Muscle of leg (tissue), 11 donors: Measurements from ENCODE around the gene AQP3. TPM values are rescaled to one million over a fixed set of nuclear protein-coding genes. Genes with fewer than 3 reads are reported as not detected.
A peak's percentile ranks its signal among the peaks of the same experiment; 100 is the strongest.

Experiments used
- DNase-seq: peaks from one replicate; pipeline ENCODE4 v3.0.0; 2013
- H3K27ac ChIP-seq: one replicate; pipeline ENCODE4 v1.5.1; 2013; ENCODE audit warnings: mild to moderate bottlenecking, low read length, control low read depth
- H3K27me3 ChIP-seq: one replicate; pipeline ENCODE4 v1.6.1; 2013; ENCODE audit warnings: low read length; ENCODE audit not compliant: control insufficient read depth, insufficient read depth
- H3K36me3 ChIP-seq: one replicate; pipeline ENCODE4 v1.6.1; 2013; ENCODE audit warnings: low read length; ENCODE audit not compliant: control insufficient read depth, insufficient read depth
- H3K4me1 ChIP-seq: one replicate; pipeline ENCODE4 v1.6.1; 2013; ENCODE audit warnings: low read length; ENCODE audit not compliant: control insufficient read depth, insufficient read depth
- H3K4me3 ChIP-seq: one replicate; pipeline ENCODE4 v1.5.1; 2013; ENCODE audit warnings: low read length, control low read depth
- H3K9me3 ChIP-seq: replicated peaks from 2 replicates; pipeline ENCODE4 v1.6.1; 2013; ENCODE audit warnings: low read depth, low read length; ENCODE audit not compliant: control insufficient read depth
- WGBS: methylation state at CpG from one replicate; pipeline ENCODE4 v1.1.5; 2013; ENCODE audit warnings: missing lambda C conversion rate; ENCODE audit not compliant: insufficient coverage; 5-methylcytosine and 5-hydroxymethylcytosine counted together
- polyA plus RNA-seq, 8 donors: library from polyadenylated mRNA; unstranded; fragments of 120-200 nt; gene quantifications; one replicate each; pipeline versions ENCODE4 v1.2.1 to v1.2.3, GENCODE V29; 2013; ENCODE audit warnings: inconsistent platforms in 1 of 8, low replicate concordance in 1 of 8; ENCODE audit not compliant: insufficient read length in 8 of 8, insufficient read depth in 1 of 8
- total RNA-seq: library from RNA; stranded (reverse); fragments of 120-200 nt; gene quantifications from one replicate; pipeline ENCODE4 v1.2.4, GENCODE V29; 2013

AQP3 gene
- total and polyA plus RNA-seq, 9 donors: 5.6 to 14.0 (median 8.3) TPM

GRCh38 chr9:33472881-33473615, 25.7 kb upstream of the AQP3 start:
- Histone ChIP-seq H3K4me1 (peaks cover 13% of the 10 kb centered on the region), H3K27me3 (no peaks in the 10 kb centered on the region), H3K27ac (peak overlapping the region; percentile 75), H3K36me3 (peaks cover 37% of the 10 kb centered on the region), H3K4me3 (peak overlapping the region; percentile 97), H3K9me3 (no peaks in the 10 kb centered on the region)
- WGBS: 15% methylated on average over 15 of the region's 18 CpGs
- no peak for DNase-seq

- peaks cover 13% of the 10 kb centered on the region for H3K4me1 ChIP-seq
- WGBS: 86% methylated on average over 12 of the region's 16 CpGs
- no peaks in the 10 kb centered on the region for H3K9me3 ChIP-seq
- no peaks in the 10 kb centered on the region for H3K27me3 ChIP-seq
- peak overlapping the region; percentile 97 for H3K4me3 ChIP-seq
- H3K36me3 ChIP-seq: peaks cover 45% of the 10 kb centered on the region
- no peak overlapping the region for H3K27ac ChIP-seq
- DNase-seq: no peak
These were observed 24.9 kb upstream of the AQP3 start for GRCh38 chr9:33472171-33472880.

GRCh38 chr9:33471361-33471760, 24.0 kb upstream of the AQP3 start:
- no peak for DNase-seq
- Histone ChIP-seq H3K9me3 (no peaks in the 10 kb centered on the region), H3K27ac (no peak overlapping the region), H3K27me3 (no peaks in the 10 kb centered on the region), H3K4me3 (no peak overlapping the region), H3K36me3 (peaks cover 54% of the 10 kb centered on the region), H3K4me1 (peaks cover 13% of the 10 kb centered on the region)
- 85% methylated on average over 2 of the region's 2 CpGs for WGBS

- 83% methylated on average over 3 of the region's 6 CpGs for WGBS
- H3K4me1 ChIP-seq: peaks cover 13% of the 10 kb centered on the region
- DNase-seq: no peak
- no peak overlapping the region for H3K4me3 ChIP-seq
- no peaks in the 10 kb centered on the region for H3K9me3 ChIP-seq
- no peak overlapping the region for H3K27ac ChIP-seq
- H3K27me3 ChIP-seq: no peaks in the 10 kb centered on the region
- H3K36me3 ChIP-seq: peaks cover 69% of the 10 kb centered on the region
These were observed 22.5 kb upstream of the AQP3 start for GRCh38 chr9:33469891-33470290.

- H3K27ac ChIP-seq: no peak overlapping the region
These were observed 21.6 kb upstream of the AQP3 start for GRCh38 chr9:33468797-33469621.

GRCh38 chr9:33468215-33468730, 20.9 kb upstream of the AQP3 start:
- H3K4me3 ChIP-seq: no peak overlapping the region
- peaks cover 85% of the 10 kb centered on the region for H3K36me3 ChIP-seq

More at GRCh38 chr9:33468797-33469621, 21.6 kb upstream of the AQP3 start:
- no peak for DNase-seq
- 94% methylated on average over 12 of the region's 21 CpGs for WGBS
- Histone ChIP-seq H3K36me3 (peaks cover 78% of the 10 kb centered on the region), H3K4me1 (peaks cover 10% of the 10 kb centered on the region), H3K27me3 (no peaks in the 10 kb centered on the region), H3K4me3 (no peak overlapping the region), H3K9me3 (no peaks in the 10 kb centered on the region)

GRCh38 chr9:33467526-33467925, 20.1 kb upstream of the AQP3 start:
- DNase-seq: no peak
- peaks cover 93% of the 10 kb centered on the region for H3K36me3 ChIP-seq
- no peak overlapping the region for H3K4me3 ChIP-seq
- no peak overlapping the region for H3K27ac ChIP-seq
- 83% methylated on average over 4 of the region's 7 CpGs for WGBS
- no peaks in the 10 kb centered on the region for H3K27me3 ChIP-seq
- H3K4me1 ChIP-seq: peaks cover 3% of the 10 kb centered on the region
- H3K9me3 ChIP-seq: no peaks in the 10 kb centered on the region

More at GRCh38 chr9:33468215-33468730, 20.9 kb upstream of the AQP3 start:
- Histone ChIP-seq H3K27ac (no peak overlapping the region), H3K27me3 (no peaks in the 10 kb centered on the region), H3K9me3 (no peaks in the 10 kb centered on the region), H3K4me1 (peaks cover 10% of the 10 kb centered on the region)
- no peak for DNase-seq
- whole genome bisulfite sequencing: no CpG with 5 or more reads among the region's 4 CpGs

GRCh38 chr9:33466565-33467495, 19.4 kb upstream of the AQP3 start:
- Histone ChIP-seq H3K27me3 (no peaks in the 10 kb centered on the region), H3K9me3 (no peaks in the 10 kb centered on the region), H3K36me3 (peaks cover 97% of the 10 kb centered on the region), H3K4me3 (no peak overlapping the region), H3K4me1 (no peaks in the 10 kb centered on the region), H3K27ac (no peak overlapping the region)
- peak; percentile 33 for DNase-seq
- 56% methylated on average over 11 of the region's 24 CpGs for WGBS
